ENCODE data around the gene PTPN6. TPM values are rescaled to one million over a fixed set of nuclear protein-coding genes. Genes with fewer than 3 reads are reported as not detected.
A peak's percentile ranks its signal among the peaks of the same experiment; 100 is the strongest.

Gene PTPN6
- total RNA-seq, 2 experiments from 2014 or later = 283 to 367 TPM

DNA sequence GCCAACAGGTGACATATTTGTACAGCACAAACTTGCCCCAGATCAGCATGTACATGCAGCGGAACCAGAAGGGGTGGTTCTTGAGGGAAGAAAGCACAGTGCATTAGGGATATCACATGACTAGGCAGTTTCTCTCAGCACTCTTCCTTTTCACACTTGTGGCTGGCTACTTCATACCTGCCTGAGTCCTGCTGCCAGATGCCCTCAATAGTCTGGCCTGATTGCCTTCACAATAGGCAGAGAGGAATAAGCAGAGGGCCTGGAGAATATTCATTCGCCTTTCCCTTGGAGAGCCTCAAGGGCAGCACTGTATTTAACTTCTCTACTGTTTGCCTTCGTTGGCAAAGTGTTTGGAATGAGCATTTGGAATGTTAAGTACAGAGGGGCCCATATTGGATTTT is 27.5 kb downstream of the PTPN6 start:
- Mint-ChIP-seq H3K4me1 (peaks cover 23% of the 10 kb centered on the region), H3K27me3 (no peaks in the 10 kb centered on the region), H3K36me3 (peaks cover 51% of the 10 kb centered on the region), H3K4me3 (no peak overlapping the region), H3K27ac (peak overlapping the region; percentile 26), H3K9me3 (ENCODE audit: low read depth) (no peaks in the 10 kb centered on the region)
- CTCF ChIA-PET = interaction anchor here (0.6 to 1.6 kb wide), 4 partner anchors 34 to 135 kb away, joined by 3 read pairs; partner anchors contain the start of gene LPCAT3
- ATAC-seq (no peak), DNase-seq (no peak)

GRCh38 chr12:6979021-6979420 is 27.9 kb downstream of the PTPN6 start:
- H3K36me3 Mint-ChIP-seq = peaks cover 49% of the 10 kb centered on the region
- H3K27ac Mint-ChIP-seq = no peak overlapping the region
- no peak overlapping the region for H3K4me3 Mint-ChIP-seq
- CTCF ChIA-PET = interaction anchor here (0.6 to 1.4 kb wide), 3 partner anchors 34 to 114 kb away, joined by 3 read pairs; partner anchors contain the start of gene LPCAT3
- H3K9me3 Mint-ChIP-seq (ENCODE audit: low read depth) = no peaks in the 10 kb centered on the region
- peaks cover 19% of the 10 kb centered on the region for H3K4me1 Mint-ChIP-seq
- DNase-seq = no peak
- no peaks in the 10 kb centered on the region for H3K27me3 Mint-ChIP-seq
- ATAC-seq = no peak

DNA sequence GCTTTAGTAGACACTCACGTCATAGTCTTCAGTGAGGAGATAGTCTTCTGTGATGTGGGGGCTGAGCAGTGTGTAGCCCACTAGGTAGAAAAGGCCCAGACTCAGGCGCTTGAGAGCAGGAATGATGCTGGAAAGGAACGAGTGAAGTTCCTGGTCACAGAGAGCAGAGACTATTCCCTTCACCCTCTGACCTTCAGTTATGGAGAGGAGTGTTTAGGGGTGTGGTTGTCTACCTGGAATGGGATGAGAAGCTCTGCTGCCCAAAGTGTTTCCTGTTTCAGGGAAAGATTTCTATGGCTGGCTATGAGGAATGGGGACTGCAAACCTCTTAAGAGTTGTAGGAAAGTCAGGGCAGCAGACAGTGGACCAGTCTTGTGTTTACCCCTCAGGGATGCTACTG is 28.3 kb downstream of the PTPN6 start:
- ATAC-seq = no peak

DNA sequence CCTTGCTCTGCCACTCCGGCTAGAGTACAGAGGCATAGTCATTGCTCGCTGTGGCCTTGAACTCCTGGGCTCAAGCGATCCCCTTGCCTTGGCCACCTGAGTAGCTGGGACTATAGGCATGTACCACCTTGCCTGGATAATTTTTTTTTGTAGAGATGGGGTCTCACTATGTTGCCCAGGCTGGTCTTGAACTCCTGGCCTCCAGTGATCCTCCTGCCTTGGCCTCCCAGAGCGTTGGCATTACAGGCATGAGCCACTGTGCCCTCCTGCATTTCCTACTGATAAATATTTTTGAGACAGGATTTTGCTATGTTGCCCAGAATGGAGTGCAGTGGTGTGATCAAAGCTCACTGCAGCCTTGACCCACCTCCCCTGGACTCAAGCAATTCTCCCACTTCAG is 28.9 kb downstream of the PTPN6 start:
- peak overlapping the region; percentile 47 for H3K27ac Mint-ChIP-seq
- H3K4me3 Mint-ChIP-seq = no peak overlapping the region
- peaks cover 10% of the 10 kb centered on the region for H3K4me1 Mint-ChIP-seq
- H3K36me3 Mint-ChIP-seq = peaks cover 47% of the 10 kb centered on the region
- CTCF ChIA-PET = interaction anchor here (1.2 kb wide), 1 partner anchor 133 kb away, joined by 3 read pairs; no protein-coding TSS in a partner anchor
- no peaks in the 10 kb centered on the region for H3K9me3 Mint-ChIP-seq (ENCODE audit: low read depth)
- DNase-seq (no peak), ATAC-seq (no peak)
- no peaks in the 10 kb centered on the region for H3K27me3 Mint-ChIP-seq

More for the DNA sequence above, 28.3 kb downstream of the PTPN6 start:
- CTCF ChIA-PET = interaction anchor here (1.3 to 1.4 kb wide), 2 partner anchors 35 to 39 kb away, joined by 3 read pairs; partner anchors contain the start of gene LPCAT3
- H3K27ac Mint-ChIP-seq = no peak overlapping the region
- no peak overlapping the region for H3K4me3 Mint-ChIP-seq
- H3K27me3 Mint-ChIP-seq = no peaks in the 10 kb centered on the region
- no peak for DNase-seq
- peaks cover 16% of the 10 kb centered on the region for H3K4me1 Mint-ChIP-seq
- H3K36me3 Mint-ChIP-seq = peaks cover 49% of the 10 kb centered on the region
- H3K9me3 Mint-ChIP-seq (ENCODE audit: low read depth) = no peaks in the 10 kb centered on the region

DNA sequence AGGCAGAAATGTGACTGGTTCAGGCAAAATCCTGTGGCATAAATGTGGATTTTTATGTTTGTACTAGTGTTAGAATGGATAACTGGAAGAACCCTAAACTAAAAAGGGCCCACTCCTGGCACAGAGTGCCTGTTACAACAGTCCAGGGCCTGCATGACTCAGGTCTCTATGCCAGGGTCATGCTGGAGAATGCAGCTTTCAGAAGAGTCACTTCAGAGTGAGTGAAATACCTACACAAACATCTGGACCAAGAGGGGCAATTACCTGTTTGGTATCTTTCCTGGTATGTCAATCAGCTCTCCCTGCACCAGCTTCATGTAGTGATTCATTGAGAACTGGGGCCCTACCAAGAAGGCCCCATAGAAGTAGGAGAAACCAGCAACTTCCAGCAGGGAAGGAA is 29.6 kb downstream of the PTPN6 start:
- no peak for ATAC-seq
- H3K9me3 Mint-ChIP-seq (ENCODE audit: low read depth) = no peaks in the 10 kb centered on the region
- CTCF ChIA-PET = interaction anchor here (1.2 kb wide), 1 partner anchor 132 kb away, joined by 3 read pairs; no protein-coding TSS in a partner anchor
- DNase-seq = no peak
- peaks cover 4% of the 10 kb centered on the region for H3K4me1 Mint-ChIP-seq
- no peak overlapping the region for H3K4me3 Mint-ChIP-seq
- H3K27ac Mint-ChIP-seq = no peak overlapping the region
- H3K36me3 Mint-ChIP-seq = peaks cover 40% of the 10 kb centered on the region
- H3K27me3 Mint-ChIP-seq = no peaks in the 10 kb centered on the region

DNA sequence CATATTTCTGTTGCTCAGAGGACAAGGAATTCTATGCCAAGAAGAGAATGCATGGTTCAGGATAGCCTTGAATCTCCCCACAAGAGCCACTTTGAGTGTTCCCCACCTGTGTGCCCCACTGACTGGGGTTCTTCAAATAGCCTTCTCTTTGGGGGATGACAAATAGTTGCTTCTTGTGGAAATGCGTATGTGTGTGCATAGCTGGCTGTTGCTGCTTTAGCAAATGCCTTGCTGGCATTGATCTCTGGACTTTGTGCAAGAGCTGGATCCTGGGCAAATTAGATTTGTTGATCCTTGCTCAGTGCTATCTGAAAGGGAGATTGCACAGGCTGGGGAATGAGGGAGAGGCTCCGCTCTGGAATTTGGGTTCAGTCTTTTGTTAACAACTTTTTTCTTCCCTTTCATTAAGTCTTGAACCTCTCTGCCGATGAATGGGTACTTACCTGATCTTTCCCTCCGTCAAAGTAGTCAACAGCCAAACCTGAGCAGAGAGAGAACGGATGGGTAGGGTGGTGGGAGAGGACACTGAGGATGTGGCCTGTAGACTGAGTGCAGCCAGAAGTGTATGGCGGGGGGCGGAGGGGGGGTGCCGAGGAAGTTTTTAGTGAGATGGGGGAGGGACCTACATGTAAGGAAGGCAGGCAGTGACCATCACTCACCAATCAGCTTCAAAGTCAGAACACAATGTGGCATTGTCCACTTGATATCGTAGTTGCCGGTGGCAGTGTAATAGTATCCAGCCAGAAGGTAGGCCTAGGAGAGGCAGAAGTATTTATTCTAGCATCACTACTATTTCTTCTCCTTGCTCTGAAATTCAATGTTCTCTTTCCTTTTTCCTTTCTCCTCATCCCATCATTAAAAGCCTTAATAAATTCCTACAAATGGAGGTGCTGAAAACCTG is 30.2 kb downstream of the PTPN6 start:
- CTCF ChIA-PET = interaction anchor here (1.2 to 1.5 kb wide), 2 partner anchors 36 to 132 kb away, joined by 3 read pairs; no protein-coding TSS in a partner anchor
- H3K4me1 Mint-ChIP-seq = no peaks in the 10 kb centered on the region
- H3K27ac Mint-ChIP-seq = no peak overlapping the region
- no peaks in the 10 kb centered on the region for H3K27me3 Mint-ChIP-seq
- ATAC-seq = no peak
- no peak for DNase-seq
- H3K36me3 Mint-ChIP-seq = peaks cover 37% of the 10 kb centered on the region
- H3K4me3 Mint-ChIP-seq = no peak overlapping the region
- no peaks in the 10 kb centered on the region for H3K9me3 Mint-ChIP-seq (ENCODE audit: low read depth)

GRCh38 chr12:6982532-6982931 is 31.4 kb downstream of the PTPN6 start:
- ATAC-seq = no peak
- no peak for DNase-seq
- CTCF ChIA-PET = interaction anchor here (1.5 kb wide), 1 partner anchor 35 kb away, joined by 3 read pairs; no protein-coding TSS in a partner anchor
- H3K4me1 Mint-ChIP-seq = no peaks in the 10 kb centered on the region
- no peak overlapping the region for H3K27ac Mint-ChIP-seq
- no peaks in the 10 kb centered on the region for H3K9me3 Mint-ChIP-seq (ENCODE audit: low read depth)
- no peak overlapping the region for H3K4me3 Mint-ChIP-seq
- peaks cover 30% of the 10 kb centered on the region for H3K36me3 Mint-ChIP-seq
- no peaks in the 10 kb centered on the region for H3K27me3 Mint-ChIP-seq

DNA sequence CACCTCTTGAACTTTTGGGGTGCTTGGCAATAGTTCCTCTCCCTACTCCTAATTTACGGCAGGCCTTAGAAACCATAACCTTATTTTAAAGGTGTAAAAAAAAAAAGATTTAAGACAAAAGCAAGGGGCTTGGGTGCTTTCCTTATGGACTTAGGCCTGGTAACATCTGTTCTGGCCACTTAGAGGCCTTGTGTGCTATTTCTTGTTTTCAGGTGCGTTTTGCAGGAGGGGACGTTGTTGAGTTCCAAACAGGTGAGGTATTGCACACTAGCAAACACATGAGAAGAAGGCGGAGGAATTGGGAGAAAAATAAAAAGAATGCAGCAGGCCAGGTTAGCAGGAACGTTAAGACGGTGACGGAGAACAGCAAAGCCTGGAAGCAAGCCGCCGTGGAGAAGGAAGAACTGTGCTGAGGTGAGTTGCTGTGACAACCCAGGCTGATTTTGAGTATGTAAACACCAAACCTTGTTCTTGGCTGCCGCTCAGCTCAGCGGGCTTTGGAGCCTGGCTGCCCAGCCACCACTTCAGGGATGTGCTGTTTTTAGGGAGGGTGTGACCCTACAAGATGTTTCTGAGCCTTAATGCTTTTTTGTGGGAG is 36.9 kb downstream of the PTPN6 start:
- no peak for DNase-seq
- Mint-ChIP-seq H3K27me3 (no peaks in the 10 kb centered on the region), H3K36me3 (peaks cover 23% of the 10 kb centered on the region), H3K27ac (no peak overlapping the region), H3K4me1 (no peaks in the 10 kb centered on the region), H3K9me3 (ENCODE audit: low read depth) (no peaks in the 10 kb centered on the region), H3K4me3 (no peak overlapping the region)
- CTCF ChIA-PET = no interaction called here
- ATAC-seq = no peak

GRCh38 chr12:6996040-6996441 is 44.9 kb downstream of the PTPN6 start:
- CTCF ChIA-PET = no interaction called here
- no peak for ATAC-seq

GRCh38 chr12:6998715-6999451 is 47.7 kb downstream of the PTPN6 start:
- no peak overlapping the region for H3K27ac Mint-ChIP-seq
- no peak for ATAC-seq
- DNase-seq = no peak
- CTCF ChIA-PET = interaction anchor here (0.8 to 2.5 kb wide), 3 partner anchors 19 to 127 kb away, joined by 3 to 9 read pairs (median 3); partner anchors contain the start of genes C1RL and LPCAT3
- H3K36me3 Mint-ChIP-seq = peaks cover 27% of the 10 kb centered on the region
- H3K4me1 Mint-ChIP-seq = no peaks in the 10 kb centered on the region
- H3K27me3 Mint-ChIP-seq = no peaks in the 10 kb centered on the region
- no peaks in the 10 kb centered on the region for H3K9me3 Mint-ChIP-seq (ENCODE audit: low read depth)
- no peak overlapping the region for H3K4me3 Mint-ChIP-seq

More at GRCh38 chr12:6996040-6996441, 44.9 kb downstream of the PTPN6 start:
- Mint-ChIP-seq H3K27ac (no peak overlapping the region), H3K4me1 (no peaks in the 10 kb centered on the region), H3K36me3 (peaks cover 32% of the 10 kb centered on the region), H3K4me3 (no peak overlapping the region), H3K27me3 (no peaks in the 10 kb centered on the region), H3K9me3 (ENCODE audit: low read depth) (no peaks in the 10 kb centered on the region)
- DNase-seq = no peak

DNA sequence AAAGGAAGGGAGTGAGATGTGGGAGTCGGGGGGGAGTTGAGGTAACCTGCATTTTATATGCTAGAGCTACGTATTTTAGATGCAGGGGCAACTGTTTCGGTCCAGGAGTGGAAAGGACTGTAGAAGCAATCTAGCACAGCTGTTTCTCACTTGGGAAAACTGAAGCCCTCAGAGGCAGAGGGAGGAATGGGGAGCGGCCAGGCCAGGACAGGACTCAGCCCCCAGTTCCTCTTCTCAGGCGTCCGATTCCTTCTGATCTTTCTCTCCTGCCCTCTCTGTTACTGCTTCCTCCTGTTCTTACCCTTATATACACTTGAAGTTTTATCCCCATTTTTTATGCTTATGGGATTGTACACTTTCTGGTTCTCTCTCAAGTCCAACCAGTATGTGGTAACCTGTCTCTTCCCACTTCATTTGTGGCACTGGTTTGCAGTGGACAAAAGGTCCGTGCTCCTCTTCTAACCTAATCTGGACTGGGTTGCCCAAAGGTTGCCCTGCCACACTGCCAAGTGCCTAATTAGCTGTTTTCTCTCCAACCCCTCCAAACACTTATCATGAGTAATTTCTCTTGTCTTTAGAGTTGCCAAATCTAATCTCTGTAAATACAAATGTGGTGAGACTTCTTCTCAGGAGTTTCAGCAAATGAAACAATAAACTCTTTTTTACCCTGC is 50.9 kb downstream of the PTPN6 start:
- Mint-ChIP-seq H3K4me1 (peaks cover 6% of the 10 kb centered on the region), H3K27ac (no peak overlapping the region), H3K4me3 (no peak overlapping the region), H3K9me3 (ENCODE audit: low read depth) (no peaks in the 10 kb centered on the region), H3K27me3 (no peaks in the 10 kb centered on the region), H3K36me3 (peaks cover 19% of the 10 kb centered on the region)
- CTCF ChIA-PET = interaction anchor here (1.2 to 1.4 kb wide), 2 partner anchors 16 kb away, joined by 4 to 5 read pairs; partner anchors contain the start of gene LPCAT3
- DNase-seq (no peak), ATAC-seq (no peak)

GRCh38 chr12:7004287-7004803 is 53.2 kb downstream of the PTPN6 start:
- H3K27me3 Mint-ChIP-seq = no peaks in the 10 kb centered on the region
- CTCF ChIA-PET = interaction anchor here (1.8 to 1.9 kb wide), 2 partner anchors 14 to 103 kb away, joined by 7 read pairs; partner anchors contain the start of gene LPCAT3
- H3K4me3 Mint-ChIP-seq = no peak overlapping the region
- DNase-seq (no peak), ATAC-seq (no peak)
- no peak overlapping the region for H3K27ac Mint-ChIP-seq
- peaks cover 14% of the 10 kb centered on the region for H3K36me3 Mint-ChIP-seq
- no peaks in the 10 kb centered on the region for H3K9me3 Mint-ChIP-seq (ENCODE audit: low read depth)
- peaks cover 12% of the 10 kb centered on the region for H3K4me1 Mint-ChIP-seq
